HG03025 (cell line): ENCODE data around the gene TGFBR2.

Source experiments
- ATAC-seq: cut with Tn5 transposase; IDR thresholded peaks from one replicate; pipeline ENCODE4 v1.9.1; 2021; ENCODE audit warnings: mild to moderate bottlenecking, moderate library complexity; ENCODE audit not compliant: unreplicated experiment, low FRiP score

TGFBR2 gene

DNA sequence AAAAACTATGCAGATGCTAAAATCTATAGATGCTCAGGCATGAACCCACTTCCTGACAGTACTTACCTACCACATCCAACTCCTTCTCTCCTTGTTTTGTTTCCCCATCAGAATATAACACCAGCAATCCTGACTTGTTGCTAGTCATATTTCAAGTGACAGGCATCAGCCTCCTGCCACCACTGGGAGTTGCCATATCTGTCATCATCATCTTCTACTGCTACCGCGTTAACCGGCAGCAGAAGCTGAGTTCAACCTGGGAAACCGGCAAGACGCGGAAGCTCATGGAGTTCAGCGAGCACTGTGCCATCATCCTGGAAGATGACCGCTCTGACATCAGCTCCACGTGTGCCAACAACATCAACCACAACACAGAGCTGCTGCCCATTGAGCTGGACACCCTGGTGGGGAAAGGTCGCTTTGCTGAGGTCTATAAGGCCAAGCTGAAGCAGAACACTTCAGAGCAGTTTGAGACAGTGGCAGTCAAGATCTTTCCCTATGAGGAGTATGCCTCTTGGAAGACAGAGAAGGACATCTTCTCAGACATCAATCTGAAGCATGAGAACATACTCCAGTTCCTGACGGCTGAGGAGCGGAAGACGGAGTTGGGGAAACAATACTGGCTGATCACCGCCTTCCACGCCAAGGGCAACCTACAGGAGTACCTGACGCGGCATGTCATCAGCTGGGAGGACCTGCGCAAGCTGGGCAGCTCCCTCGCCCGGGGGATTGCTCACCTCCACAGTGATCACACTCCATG is 65.3 kb downstream of the TGFBR2 start:
- ATAC-seq: no peak

DNA sequence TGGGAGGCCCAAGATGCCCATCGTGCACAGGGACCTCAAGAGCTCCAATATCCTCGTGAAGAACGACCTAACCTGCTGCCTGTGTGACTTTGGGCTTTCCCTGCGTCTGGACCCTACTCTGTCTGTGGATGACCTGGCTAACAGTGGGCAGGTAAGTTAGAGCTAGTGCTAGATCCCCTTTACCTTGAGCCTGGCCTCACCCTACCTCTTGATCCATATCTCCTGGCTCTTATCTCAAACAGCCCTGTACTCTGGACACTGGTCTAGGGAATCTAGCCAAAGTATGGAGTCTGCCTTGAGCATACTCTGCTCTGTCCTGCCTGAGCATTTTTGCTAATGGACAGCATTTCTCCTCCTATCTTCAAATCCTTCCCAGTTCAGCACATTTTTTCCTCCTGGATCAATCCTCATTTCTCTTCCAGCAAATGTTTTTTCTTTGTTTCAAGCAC is 65.9 kb downstream of the TGFBR2 start:
- ATAC-seq: no peak

GRCh38 chr3:30672959-30673358 is 66.6 kb downstream of the TGFBR2 start:
- ATAC-seq: no peak

DNA sequence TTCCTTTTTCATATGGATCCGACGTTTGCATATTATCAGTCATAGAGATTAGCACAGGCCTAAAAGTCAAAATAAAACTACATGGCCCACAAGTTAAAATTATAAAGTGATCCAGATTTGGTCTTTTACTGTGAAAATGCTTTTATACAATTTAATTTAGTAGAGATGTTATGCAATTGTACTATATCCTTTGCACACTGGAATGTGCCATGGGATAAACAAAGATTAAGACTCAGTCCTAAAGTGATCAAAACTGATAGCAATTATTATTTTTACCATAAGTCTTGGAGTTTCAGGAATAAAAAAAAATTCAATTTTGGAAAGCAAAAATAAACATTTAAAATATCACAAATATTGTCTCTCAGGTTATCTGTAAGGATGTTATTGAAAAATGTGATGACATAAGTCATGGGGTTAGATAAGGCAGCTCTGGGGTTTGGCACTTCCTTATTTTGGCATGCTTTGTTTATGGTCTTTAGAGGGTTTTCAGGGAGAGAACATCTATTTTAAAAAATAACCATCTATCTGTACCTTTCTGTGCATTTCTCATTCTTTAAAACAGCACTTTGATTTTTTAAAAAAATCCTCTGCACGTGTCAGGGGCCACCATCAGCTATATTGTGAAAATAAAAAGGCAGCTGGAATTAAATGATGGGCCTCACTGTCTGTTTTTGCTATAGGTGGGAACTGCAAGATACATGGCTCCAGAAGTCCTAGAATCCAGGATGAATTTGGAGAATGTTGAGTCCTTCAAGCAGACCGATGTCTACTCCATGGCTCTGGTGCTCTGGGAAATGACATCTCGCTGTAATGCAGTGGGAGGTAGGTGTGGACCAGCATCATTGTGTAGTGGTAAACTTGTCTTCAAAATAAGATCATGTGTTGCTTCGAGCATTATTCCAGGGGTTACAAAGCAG is 67.3 kb downstream of the TGFBR2 start:
- ATAC-seq: no peak

DNA sequence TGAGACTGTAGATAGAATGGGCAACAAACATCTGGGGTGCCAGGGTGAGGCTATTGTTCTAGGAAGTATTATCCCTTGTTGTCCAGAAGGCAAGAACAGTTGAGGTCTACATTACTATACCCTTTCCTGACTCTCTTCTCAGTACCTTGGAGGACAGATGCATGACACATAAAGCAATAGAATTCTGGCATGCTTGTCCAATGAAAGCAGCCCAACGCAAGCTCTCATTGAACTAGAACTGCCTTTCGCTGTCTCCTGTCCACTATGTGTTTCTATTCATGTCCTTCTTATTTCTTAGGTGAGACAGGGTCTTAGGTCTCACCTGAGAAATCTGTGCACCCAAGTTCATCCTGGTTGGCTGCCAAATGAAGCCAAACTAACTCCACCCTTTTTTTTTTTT is 68.6 kb downstream of the TGFBR2 start:
- no peak for ATAC-seq

DNA sequence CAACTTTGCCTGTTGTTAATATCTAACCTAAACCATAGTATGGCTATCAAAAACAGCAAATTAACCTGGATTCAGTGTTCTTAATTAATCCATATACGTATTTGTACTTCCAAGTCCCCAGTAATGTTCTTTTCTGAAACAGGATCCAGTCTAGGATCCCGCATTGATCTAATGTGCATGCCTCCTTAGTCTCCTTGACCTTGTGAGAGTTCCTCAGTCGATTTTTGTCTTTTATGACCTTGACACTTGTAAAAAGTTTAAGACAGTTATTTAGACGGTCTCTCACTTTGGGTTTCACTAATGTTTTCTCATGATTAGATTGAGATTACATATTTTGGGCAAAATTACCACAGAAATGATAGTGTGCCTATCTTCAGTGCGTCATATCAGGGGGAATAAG is 69.4 kb downstream of the TGFBR2 start:
- ATAC-seq: no peak

GRCh38 chr3:30676424-30677346 is 70.3 kb downstream of the TGFBR2 start:
- no peak for ATAC-seq

- no peak for ATAC-seq
Observed at GRCh38 chr3:30677347-30677685, 70.9 kb downstream of the TGFBR2 start.

DNA sequence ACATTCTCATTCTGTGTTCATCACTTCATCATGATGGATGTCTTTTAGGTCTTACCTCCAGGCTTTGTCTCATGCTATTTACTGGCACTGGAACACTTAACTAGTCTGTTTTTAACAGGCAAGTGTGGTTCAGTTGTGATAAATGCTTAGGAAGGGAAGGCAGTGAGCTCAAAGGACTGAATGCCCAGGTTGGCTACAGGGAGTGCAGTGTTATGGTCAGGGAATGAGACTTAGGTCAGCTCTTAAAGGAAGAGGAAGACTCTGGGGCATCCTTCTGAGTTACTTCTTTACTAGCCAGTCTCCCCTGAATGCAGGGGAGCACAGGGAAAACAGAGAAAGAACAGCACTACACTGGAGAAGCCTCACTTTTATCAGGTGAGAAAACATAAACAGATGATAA is 72.6 kb downstream of the TGFBR2 start:
- no peak for ATAC-seq

- ATAC-seq: no peak
Observed at GRCh38 chr3:30680789-30681648, 74.6 kb downstream of the TGFBR2 start.

- no peak for ATAC-seq
Observed at GRCh38 chr3:30681649-30682211, 75.3 kb downstream of the TGFBR2 start.

DNA sequence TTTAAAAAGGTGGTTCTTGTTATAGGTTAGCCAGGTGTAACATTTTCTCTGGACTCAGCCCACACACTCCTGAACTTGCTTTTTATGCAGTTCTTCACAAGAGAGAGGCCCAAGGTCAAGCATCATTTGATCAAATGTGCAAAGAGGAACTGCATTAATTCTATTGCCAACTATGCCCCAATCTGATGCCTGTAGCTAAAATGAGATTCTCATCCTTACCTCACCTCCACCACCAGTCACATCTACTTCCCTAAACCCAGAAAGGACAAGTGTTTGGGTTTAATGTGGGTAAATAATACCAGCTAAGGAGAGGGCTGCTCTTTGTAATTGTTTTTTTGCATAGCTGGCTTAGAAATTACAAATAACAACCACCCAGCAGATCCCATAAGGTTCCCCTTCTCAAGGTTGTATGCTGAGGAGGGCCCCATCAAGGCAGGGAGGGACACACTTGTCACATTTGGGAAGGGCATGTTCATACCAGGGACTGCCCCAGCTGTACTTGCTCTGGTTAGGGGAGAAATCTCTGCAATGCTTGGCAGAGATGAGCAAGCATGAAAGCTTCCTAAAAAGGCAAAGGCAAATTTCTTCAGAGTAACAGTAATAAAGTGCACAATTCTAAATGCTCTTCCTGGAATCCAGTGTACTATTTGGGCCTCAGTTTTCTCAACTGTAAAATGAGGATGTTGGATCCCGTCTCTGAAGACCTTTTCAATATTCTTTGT is 76.2 kb downstream of the TGFBR2 start:
- no peak for ATAC-seq

GRCh38 chr3:30683769-30684168 is 77.4 kb downstream of the TGFBR2 start:
- ATAC-seq: no peak

DNA sequence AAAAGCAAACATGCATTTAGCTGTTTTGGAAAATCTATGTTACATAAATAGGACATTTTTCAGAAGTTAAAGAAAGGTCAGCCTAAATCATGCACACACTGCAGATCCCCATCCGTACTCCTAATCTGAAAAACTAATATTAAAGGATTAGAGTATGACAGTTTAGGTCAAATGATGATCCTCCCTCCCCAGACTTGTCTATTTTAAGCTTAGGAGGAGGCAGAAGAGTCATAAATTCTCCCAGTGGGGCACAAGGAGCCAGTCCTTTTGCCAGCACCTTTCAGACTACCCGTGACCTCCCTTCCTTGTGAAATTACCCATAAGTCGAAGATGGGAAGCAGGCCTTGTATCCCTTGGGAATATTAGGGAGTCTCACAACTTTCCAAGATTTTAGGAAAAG is 78.0 kb downstream of the TGFBR2 start:
- no peak for ATAC-seq

DNA sequence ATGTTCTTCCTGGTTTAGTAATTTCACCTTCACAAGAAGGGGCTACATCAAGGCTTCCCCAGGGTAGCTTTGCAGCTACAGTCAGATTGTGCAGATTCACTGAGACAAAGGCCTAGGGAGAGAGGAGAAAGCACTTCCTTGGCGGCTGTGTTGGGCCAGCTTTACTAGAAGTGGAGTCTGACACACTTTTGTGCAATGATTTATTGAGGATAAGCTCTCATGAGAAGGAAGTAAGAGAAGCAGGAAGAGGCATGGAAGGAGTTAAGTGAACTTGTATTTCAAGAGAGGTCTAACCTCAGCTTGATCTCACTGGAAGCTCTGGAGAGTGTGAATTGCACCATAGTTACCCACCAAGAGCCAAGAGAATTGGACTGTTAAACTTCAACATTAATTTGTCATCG is 78.9 kb downstream of the TGFBR2 start:
- no peak for ATAC-seq

DNA sequence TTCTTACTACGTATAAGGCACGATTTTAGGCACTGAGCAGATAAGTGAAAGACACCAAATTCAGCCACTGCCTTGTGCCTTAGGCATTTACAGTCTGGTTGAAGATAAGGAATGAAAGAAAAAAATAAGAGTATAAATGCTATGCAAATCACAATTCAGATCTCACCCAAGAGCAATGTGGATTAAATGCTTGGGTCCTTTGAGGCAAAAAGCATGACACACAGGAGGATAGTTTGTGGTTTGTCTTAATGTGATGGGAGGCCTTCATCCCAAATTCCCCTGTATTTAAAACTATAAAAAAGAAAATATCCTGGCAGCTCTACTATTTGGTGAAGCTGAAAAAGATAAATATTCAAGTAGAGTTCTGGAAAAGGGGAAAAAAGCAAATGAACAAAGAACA is 79.8 kb downstream of the TGFBR2 start:
- no peak for ATAC-seq

DNA sequence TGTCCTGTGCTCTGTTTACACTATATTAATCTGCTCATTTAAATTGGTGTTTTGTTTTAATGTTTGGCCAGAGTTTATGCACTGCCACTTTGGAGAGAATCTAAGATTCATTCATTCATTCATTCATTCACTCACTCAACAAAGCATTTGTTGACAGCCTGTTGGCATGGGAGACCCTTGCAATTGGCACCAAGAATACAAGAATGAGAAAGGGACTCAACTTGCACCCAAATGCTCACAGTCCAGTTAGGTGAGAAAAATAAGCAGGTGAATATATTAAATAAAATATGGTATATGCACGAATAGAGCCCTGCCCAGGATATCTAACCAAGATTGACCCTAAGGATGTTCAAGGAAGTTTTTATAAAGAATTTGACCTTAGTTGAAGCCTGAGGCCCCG is 80.4 kb downstream of the TGFBR2 start:
- ATAC-seq: no peak

GRCh38 chr3:30687930-30688570 is 81.6 kb downstream of the TGFBR2 start:
- no peak for ATAC-seq
